HG03469 (cell line): ENCODE measurements around the gene MRNIP.
"Not testable (repeated sequence)": the region's sequence is repeated elsewhere in the genome, so short reads cannot be mapped to it uniquely, and the experiment has no call there.

ENCODE experiments used
- ATAC-seq: cut with Tn5 transposase; IDR thresholded peaks from one replicate; pipeline ENCODE4 v1.9.1; 2021; ENCODE audit warnings: mild to moderate bottlenecking, moderate library complexity, moderate number of reproducible peaks; ENCODE audit not compliant: unreplicated experiment

MRNIP gene

GRCh38 chr5:179795049-179795862 lies 63.4 kb downstream of the MRNIP start:
- no peak for ATAC-seq

GRCh38 chr5:179794575-179794974 lies 64.0 kb downstream of the MRNIP start:
- no peak for ATAC-seq

- no peak for ATAC-seq
Measured at GRCh38 chr5:179794171-179794570, 64.4 kb downstream of the MRNIP start.

GRCh38 chr5:179793468-179794139 lies 65.0 kb downstream of the MRNIP start, which contains the start of gene LTC4S:
LTC4S (plus strand) TSS chr5:179793986; CDS start chr5:179794081, 95 bp downstream.
- ATAC-seq: no peak

- ATAC-seq: no peak
Measured at GRCh38 chr5:179792612-179793467, 65.8 kb downstream of the MRNIP start.

GRCh38 chr5:179791881-179792611 lies 66.6 kb downstream of the MRNIP start:
- no peak for ATAC-seq

GRCh38 chr5:179789278-179789677 lies 69.3 kb downstream of the MRNIP start:
- ATAC-seq: not testable (repeated sequence)

- no peak for ATAC-seq
Measured at GRCh38 chr5:179788193-179788854, 70.3 kb downstream of the MRNIP start.
